ENCODE results near the gene MSX1.

Gene MSX1

GRCh38 chr4:4875147-4875546 is 15.7 kb downstream of the MSX1 start:
- TF ChIP-seq REST (IDR thresholded peaks at IDR 0.05; ENCODE audit: insufficient read depth in 1 of 2, low read depth in 2 of 2, low read length in 2 of 2) (no peak), TAF1 (IDR thresholded peaks at IDR 0.05; ENCODE audit: borderline replicate concordance, insufficient read depth, low read length) (no peak), FOXP2 (optimal IDR thresholded peaks at IDR 0.05; ENCODE audit: borderline replicate concordance, extremely low read depth, extremely low read length, insufficient read depth) (no peak), SIN3A (IDR thresholded peaks at IDR 0.05; ENCODE audit: borderline replicate concordance, insufficient read depth, low read length) (no peak), POLR2AphosphoS5 (IDR thresholded peaks at IDR 0.05; ENCODE audit: low read depth, low read length) (no peak)

- no peak for TF ChIP-seq POLR2AphosphoS5 (IDR thresholded peaks at IDR 0.05; ENCODE audit: low read depth, low read length)
- no peak for TF ChIP-seq REST (IDR thresholded peaks at IDR 0.05; ENCODE audit: insufficient read depth in 1 of 2, low read depth in 2 of 2, low read length in 2 of 2)
- TF ChIP-seq SIN3A (IDR thresholded peaks at IDR 0.05; ENCODE audit: borderline replicate concordance, insufficient read depth, low read length): no peak
- TF ChIP-seq FOXP2 (optimal IDR thresholded peaks at IDR 0.05; ENCODE audit: borderline replicate concordance, extremely low read depth, extremely low read length, insufficient read depth): no peak
- TF ChIP-seq TAF1 (IDR thresholded peaks at IDR 0.05; ENCODE audit: borderline replicate concordance, insufficient read depth, low read length): no peak
Measured at GRCh38 chr4:4875611-4876010, 16.1 kb downstream of the MSX1 start.

GRCh38 chr4:4876945-4877661 is 17.6 kb downstream of the MSX1 start:
- TF ChIP-seq REST (IDR thresholded peaks at IDR 0.05; ENCODE audit: insufficient read depth in 1 of 2, low read depth in 2 of 2, low read length in 2 of 2) (no peak), SIN3A (IDR thresholded peaks at IDR 0.05; ENCODE audit: borderline replicate concordance, insufficient read depth, low read length) (no peak), TAF1 (IDR thresholded peaks at IDR 0.05; ENCODE audit: borderline replicate concordance, insufficient read depth, low read length) (no peak), FOXP2 (optimal IDR thresholded peaks at IDR 0.05; ENCODE audit: borderline replicate concordance, extremely low read depth, extremely low read length, insufficient read depth) (no peak), POLR2AphosphoS5 (IDR thresholded peaks at IDR 0.05; ENCODE audit: low read depth, low read length) (no peak)

- TF ChIP-seq POLR2AphosphoS5 (IDR thresholded peaks at IDR 0.05; ENCODE audit: low read depth, low read length) (no peak), FOXP2 (optimal IDR thresholded peaks at IDR 0.05; ENCODE audit: borderline replicate concordance, extremely low read depth, extremely low read length, insufficient read depth) (no peak), REST (IDR thresholded peaks at IDR 0.05; ENCODE audit: insufficient read depth in 1 of 2, low read depth in 2 of 2, low read length in 2 of 2) (no peak), TAF1 (IDR thresholded peaks at IDR 0.05; ENCODE audit: borderline replicate concordance, insufficient read depth, low read length) (no peak), SIN3A (IDR thresholded peaks at IDR 0.05; ENCODE audit: borderline replicate concordance, insufficient read depth, low read length) (no peak)
Measured at GRCh38 chr4:4880492-4880891, 21.0 kb downstream of the MSX1 start.

Measured in PFSK-1 (cell line).